Hepatocyte (in vitro differentiated cells): ENCODE results near the gene MFSD2A. TPM values are rescaled to one million over a fixed set of nuclear protein-coding genes. Genes with fewer than 3 reads are reported as not detected.

Experiments used
- DNase-seq: peaks from one replicate; pipeline ENCODE4 v3.0.0-alpha.2; 2016; ENCODE audit warnings: low spot score
- H2AFZ ChIP-seq: fragments of 200-600 bp; sonication (generic); 2 replicates; pipeline ENCODE4 v1.6.0; 2016; ENCODE audit warnings: antibody characterized with exemption, mild to moderate bottlenecking
- H3K27ac ChIP-seq: fragments of 200-600 bp; sonication (generic); 2 replicates; pipeline ENCODE4 v1.5.1; 2016; ENCODE audit warnings: mild to moderate bottlenecking
- H3K27me3 ChIP-seq: fragments of 200-600 bp; sonication (generic); 2 replicates; pipeline ENCODE4 v1.6.1; 2016
- H3K36me3 ChIP-seq: fragments of 200-600 bp; sonication (generic); replicated peaks from 2 replicates; pipeline ENCODE4 v1.5.1; 2016; ENCODE audit warnings: low read depth; ENCODE audit not compliant: insufficient read depth
- H3K4me1 ChIP-seq: fragments of 200-600 bp; sonication (generic); 2 replicates; pipeline ENCODE4 v1.5.1; 2016; ENCODE audit warnings: mild to moderate bottlenecking, moderate library complexity; ENCODE audit not compliant: insufficient read depth
- H3K4me2 ChIP-seq: fragments of 200-600 bp; sonication (generic); 2 replicates; pipeline ENCODE4 v1.6.0; 2016
- H3K4me3 ChIP-seq: fragments of 200-600 bp; sonication (generic); 2 replicates; pipeline ENCODE4 v1.5.1; 2016; ENCODE audit warnings: mild to moderate bottlenecking
- H3K79me2 ChIP-seq: fragments of 200-600 bp; sonication (generic); 2 replicates; pipeline ENCODE4 v1.6.0; 2017; ENCODE audit warnings: mild to moderate bottlenecking
- H3K9me2 ChIP-seq: fragments of 200-600 bp; sonication (generic); replicated peaks from 2 replicates; pipeline ENCODE4 v1.6.0; 2017; ENCODE audit warnings: mild to moderate bottlenecking; ENCODE audit not compliant: insufficient read depth
- H3K9me3 ChIP-seq: fragments of 200-600 bp; sonication (generic); 2 replicates; pipeline ENCODE4 v1.5.1; 2016; ENCODE audit warnings: low read depth, mild to moderate bottlenecking
- H4K20me1 ChIP-seq: fragments of 200-600 bp; sonication (generic); 2 replicates; pipeline ENCODE4 v1.6.0; 2016; ENCODE audit warnings: mild to moderate bottlenecking; ENCODE audit not compliant: insufficient read depth, poor library complexity, severe bottlenecking
- EZH2 ChIP-seq: fragments of 200-600 bp; sonication (generic); IDR thresholded peaks from 2 replicates; pipeline ENCODE4 v1.6.1; 2016; ENCODE audit warnings: antibody characterized with exemption, mild to moderate bottlenecking, borderline replicate concordance
- EZH2phosphoT487 ChIP-seq: fragments of 200-600 bp; sonication (generic); IDR thresholded peaks from one replicate; pipeline ENCODE4 v1.6.1; 2018; ENCODE audit warnings: antibody characterized with exemption, mild to moderate bottlenecking, low read depth, moderate library complexity; ENCODE audit not compliant: unreplicated experiment, severe bottlenecking
- WGBS: methylation state at CpG from one replicate; pipeline ENCODE4 v1.1.6; 2016; ENCODE audit warnings: low lambda C conversion rate; ENCODE audit errors: missing lambda C conversion rate; 5-methylcytosine and 5-hydroxymethylcytosine counted together
- polyA plus RNA-seq: library from polyadenylated mRNA; unstranded; fragments of >200 nt; fragmentation: Nextera tagmentation; extraction: Ambion mirVana; gene quantifications from 2 replicates; pipeline ENCODE4 v1.2.1, GENCODE V29; 2016
- total RNA-seq: library from RNA; depleted of rRNA; stranded (reverse); fragments of >200 nt; gene quantifications from 2 replicates; pipeline ENCODE4 v1.2.3, GENCODE V29; 2014
- TF ChIP-seq, protein P1 (sequence below): fragments of 200-600 bp; sonication (generic); IDR thresholded peaks from 2 replicates; pipeline ENCODE4 v1.5.1; 2016; ENCODE audit warnings: antibody characterized with exemption, mild to moderate bottlenecking; ENCODE audit not compliant: poor library complexity

Gene MFSD2A
- total and polyA plus RNA-seq, 2 experiments from 2014 or later = 4.8 to 9.8 TPM

DNA sequence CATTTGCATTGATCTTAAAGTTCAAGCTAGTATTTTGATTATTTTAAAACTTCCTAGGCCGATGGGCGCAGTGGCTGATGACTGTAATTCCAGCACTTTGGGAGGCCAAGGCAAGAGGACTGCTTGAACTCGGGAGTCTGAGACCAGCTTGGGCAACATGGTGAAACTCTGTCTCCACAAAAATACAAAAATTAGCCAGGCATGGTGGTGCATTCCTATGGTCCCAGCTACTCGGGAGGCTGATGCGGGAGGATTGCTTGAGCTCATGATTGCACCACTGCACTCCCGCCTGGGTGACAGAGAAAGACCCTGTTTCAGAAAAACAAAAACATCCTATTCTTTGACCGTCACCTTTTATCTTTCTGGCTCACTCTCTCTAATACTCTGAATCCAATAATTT lies 30.0 kb downstream of the MFSD2A start:
- H2AFZ ChIP-seq = no peak overlapping the region
- WGBS = 73% methylated on average over 7 of the region's 7 CpGs
- no peak overlapping the region for H3K4me3 ChIP-seq
- H3K9me3 ChIP-seq = no peaks in the 10 kb centered on the region
- DNase-seq = no peak
- H3K9me2 ChIP-seq = no peaks in the 10 kb centered on the region
- H3K4me1 ChIP-seq = no peaks in the 10 kb centered on the region
- no peaks in the 10 kb centered on the region for H3K79me2 ChIP-seq
- H3K27ac ChIP-seq = no peak overlapping the region
- no peaks in the 10 kb centered on the region for H4K20me1 ChIP-seq
- no peaks in the 10 kb centered on the region for H3K27me3 ChIP-seq
- no peak overlapping the region for H3K4me2 ChIP-seq
- no peaks in the 10 kb centered on the region for H3K36me3 ChIP-seq
- no peak for TF ChIP-seq EZH2
- TF ChIP-seq, protein P1, sequence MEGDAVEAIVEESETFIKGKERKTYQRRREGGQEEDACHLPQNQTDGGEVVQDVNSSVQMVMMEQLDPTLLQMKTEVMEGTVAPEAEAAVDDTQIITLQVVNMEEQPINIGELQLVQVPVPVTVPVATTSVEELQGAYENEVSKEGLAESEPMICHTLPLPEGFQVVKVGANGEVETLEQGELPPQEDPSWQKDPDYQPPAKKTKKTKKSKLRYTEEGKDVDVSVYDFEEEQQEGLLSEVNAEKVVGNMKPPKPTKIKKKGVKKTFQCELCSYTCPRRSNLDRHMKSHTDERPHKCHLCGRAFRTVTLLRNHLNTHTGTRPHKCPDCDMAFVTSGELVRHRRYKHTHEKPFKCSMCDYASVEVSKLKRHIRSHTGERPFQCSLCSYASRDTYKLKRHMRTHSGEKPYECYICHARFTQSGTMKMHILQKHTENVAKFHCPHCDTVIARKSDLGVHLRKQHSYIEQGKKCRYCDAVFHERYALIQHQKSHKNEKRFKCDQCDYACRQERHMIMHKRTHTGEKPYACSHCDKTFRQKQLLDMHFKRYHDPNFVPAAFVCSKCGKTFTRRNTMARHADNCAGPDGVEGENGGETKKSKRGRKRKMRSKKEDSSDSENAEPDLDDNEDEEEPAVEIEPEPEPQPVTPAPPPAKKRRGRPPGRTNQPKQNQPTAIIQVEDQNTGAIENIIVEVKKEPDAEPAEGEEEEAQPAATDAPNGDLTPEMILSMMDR = no peak
- TF ChIP-seq EZH2phosphoT487 = no peak

DNA sequence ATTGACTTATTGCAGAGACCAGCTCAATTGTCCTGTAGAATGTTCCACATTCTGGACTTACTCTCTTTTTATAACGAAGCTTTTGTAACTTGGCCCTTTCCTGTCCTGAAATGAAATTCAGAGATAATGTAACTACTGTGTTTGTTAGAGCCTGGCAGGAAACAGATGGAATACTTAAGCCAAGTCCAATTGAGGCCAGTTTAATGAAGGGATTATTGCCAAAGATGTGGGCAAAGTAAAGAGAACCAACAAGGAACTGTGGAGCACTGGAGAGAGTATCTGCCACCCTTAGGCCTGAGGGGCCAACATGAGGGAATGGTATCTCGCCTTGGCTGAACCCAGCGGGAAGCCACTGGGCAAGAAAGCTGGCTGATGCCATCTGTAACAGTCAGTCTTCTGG lies 32.9 kb downstream of the MFSD2A start:
- WGBS = 92% methylated on average over 3 of the region's 3 CpGs
- no peaks in the 10 kb centered on the region for H3K27me3 ChIP-seq
- no peaks in the 10 kb centered on the region for H3K36me3 ChIP-seq
- H2AFZ ChIP-seq = no peak overlapping the region
- H3K4me3 ChIP-seq = no peak overlapping the region
- H4K20me1 ChIP-seq = no peaks in the 10 kb centered on the region
- no peak for DNase-seq
- no peaks in the 10 kb centered on the region for H3K9me3 ChIP-seq
- no peak overlapping the region for H3K4me2 ChIP-seq
- no peaks in the 10 kb centered on the region for H3K4me1 ChIP-seq
- H3K9me2 ChIP-seq = no peaks in the 10 kb centered on the region
- TF ChIP-seq EZH2phosphoT487 (no peak), EZH2 (no peak)
- TF ChIP-seq, protein P1 = no peak
- no peaks in the 10 kb centered on the region for H3K79me2 ChIP-seq
- H3K27ac ChIP-seq = no peak overlapping the region

DNA sequence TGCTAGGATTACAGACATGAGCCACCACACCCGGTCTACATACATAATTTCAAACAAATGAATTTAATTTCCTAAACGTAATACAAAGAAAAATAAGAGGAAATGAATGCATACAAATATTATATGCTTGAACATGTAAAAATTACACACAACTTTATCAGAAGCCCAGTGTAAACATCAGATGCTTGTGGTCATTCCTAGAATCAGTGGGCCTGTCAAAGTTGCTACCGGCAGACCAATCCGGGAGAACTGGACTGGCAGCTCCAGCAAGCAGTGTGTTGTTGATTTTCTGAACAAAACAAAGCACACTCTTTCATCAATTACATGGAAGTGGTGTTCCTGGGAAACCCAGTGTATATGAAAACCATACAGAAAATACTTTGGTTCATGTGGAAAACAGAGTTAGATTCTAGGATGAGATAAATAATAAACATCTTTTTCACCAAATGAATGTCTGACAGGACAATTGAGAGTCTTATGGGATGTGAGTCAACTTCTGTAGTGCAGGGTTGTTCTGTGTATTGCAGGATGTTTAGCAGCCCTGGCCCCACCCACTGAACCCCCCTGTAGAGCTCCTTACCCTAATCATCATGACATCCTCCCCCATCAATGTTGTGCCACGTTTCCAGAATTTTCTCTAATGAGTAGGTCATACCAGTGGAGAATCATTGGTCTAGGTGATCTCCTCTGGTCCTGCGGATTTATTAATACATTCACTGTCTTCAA lies 33.8 kb downstream of the MFSD2A start:
- Histone ChIP-seq H2AFZ (no peak overlapping the region), H3K27ac (no peak overlapping the region)
- no peak for DNase-seq

More for the DNA sequence above, 33.8 kb downstream of the MFSD2A start:
- Histone ChIP-seq H4K20me1 (no peaks in the 10 kb centered on the region), H3K27me3 (no peaks in the 10 kb centered on the region), H3K79me2 (no peaks in the 10 kb centered on the region), H3K9me3 (no peaks in the 10 kb centered on the region), H3K4me3 (no peak overlapping the region), H3K4me2 (no peak overlapping the region), H3K9me2 (no peaks in the 10 kb centered on the region), H3K36me3 (no peaks in the 10 kb centered on the region), H3K4me1 (no peaks in the 10 kb centered on the region)
- WGBS = 62% methylated on average over 6 of the region's 6 CpGs
- TF ChIP-seq EZH2 = no peak
- no peak for TF ChIP-seq EZH2phosphoT487
- TF ChIP-seq, protein P1 = no peak
